ENCODE data around the gene MLNR. TPM values are rescaled to one million over a fixed set of nuclear protein-coding genes. Genes with fewer than 3 reads are reported as not detected.

MLNR gene
- total and polyA plus RNA-seq, 9 of the 15 experiments (the other 6 are each of a cell fraction or from before 2014, with no cell fraction given): not detected

GRCh38 chr13:49208619-49209018 lies 11.5 kb upstream of the MLNR start:
- Histone ChIP-seq H3K79me2 (ENCODE audit: control insufficient read depth, insufficient read depth, low read length) (no peaks in the 10 kb centered on the region), H3K4me2 (ENCODE audit: insufficient read depth, low read length) (no peak overlapping the region), H3K27me3 (ENCODE audit: control insufficient read depth in 2 of 2, insufficient read depth in 2 of 2, low read length in 2 of 2) (no peaks in the 10 kb centered on the region), H3K9ac (ENCODE audit: insufficient read depth in 1 of 2, low read depth in 2 of 2, low read length in 2 of 2) (no peak overlapping the region), H3K9me3 (replicated peaks; ENCODE audit: control insufficient read depth, insufficient read depth, low read depth, low read length) (no peaks in the 10 kb centered on the region), H3K4me1 (replicated peaks in 1 of 2; ENCODE audit: control insufficient read depth in 2 of 2, insufficient read depth in 2 of 2, low read length in 2 of 2) (no peaks in the 10 kb centered on the region; a peak in 1 of 5 replicates), H3K4me3 (no peak overlapping the region), H2AFZ (ENCODE audit: low read depth, low read length) (no peak overlapping the region), H3K9me1 (ENCODE audit: control insufficient read depth, insufficient read depth, low read length) (no peaks in the 10 kb centered on the region), H3K27ac (ENCODE audit: extremely low read depth, low read depth, low read length) (no peak overlapping the region), H4K20me1 (replicated peaks; ENCODE audit: control insufficient read depth, insufficient read depth, low read length) (no peaks in the 10 kb centered on the region), H3K36me3 (ENCODE audit: control insufficient read depth, insufficient read depth, low read length) (peaks cover 17% of the 10 kb centered on the region; the same call in 2 of the 3 replicates)
- WGBS (ENCODE audit: insufficient coverage, low coverage, missing lambda C conversion rate): 98% methylated on average over 4 of the region's 4 CpGs
- ATAC-seq (no peak), DNase-seq (ENCODE audit: extremely low read depth in 1 of 4, low spot score in 3 of 4) (no peak), FAIRE-seq (no peak)
- TF ChIP-seq ZNF263 (CRISPR knock-in tag; IDR thresholded peaks at IDR 0.05; ENCODE audit: borderline replicate concordance) (no peak), ZNF830 (CRISPR knock-in tag; IDR thresholded peaks at IDR 0.05) (no peak), ZNF316 (IDR thresholded peaks at IDR 0.05) (0 out of 2 replicates have a peak, but pooled peaks have one; percentile 10)
- intact Hi-C loops (cut with micrococcal nuclease) (no loop called here), in situ Hi-C loops (cut with MboI) (no loop called here)
- POLR2A ChIA-PET: no interaction called here
- BruUV-seq (replicated peaks): no TSS peak
- CTCF ChIA-PET (ENCODE audit: low intra/inter-chr PET ratio): no interaction called here

- no peak overlapping the region for H3K4me3 ChIP-seq
- no peak overlapping the region for H3K4me2 ChIP-seq (ENCODE audit: insufficient read depth, low read length)
- intact Hi-C loops (cut with micrococcal nuclease): no loop called here
- BruUV-seq (replicated peaks): no TSS peak
- no peak for ATAC-seq
- H4K20me1 ChIP-seq (replicated peaks; ENCODE audit: control insufficient read depth, insufficient read depth, low read length): no peaks in the 10 kb centered on the region
- H2AFZ ChIP-seq (ENCODE audit: low read depth, low read length): no peak overlapping the region
- no peak overlapping the region for H3K27ac ChIP-seq (ENCODE audit: extremely low read depth, low read depth, low read length)
- peaks cover 0 to 3% of the 10 kb centered on the region in 2 experiments; a peak in 2 of 5 replicates for H3K4me1 ChIP-seq (replicated peaks in 1 of 2; ENCODE audit: control insufficient read depth in 2 of 2, insufficient read depth in 2 of 2, low read length in 2 of 2)
- H3K79me2 ChIP-seq (ENCODE audit: control insufficient read depth, insufficient read depth, low read length): no peaks in the 10 kb centered on the region
- no peak for DNase-seq (ENCODE audit: extremely low read depth in 1 of 4, low spot score in 3 of 4)
- ChIA-PET POLR2A (interaction anchor here (0.8 kb wide), 2 partner anchors 20 to 48 kb away, joined by 4 read pairs; no protein-coding TSS in a partner anchor), CTCF (ENCODE audit: low intra/inter-chr PET ratio) (no interaction called here)
- in situ Hi-C loops (cut with MboI): no loop called here
- no peaks in the 10 kb centered on the region for H3K27me3 ChIP-seq (ENCODE audit: control insufficient read depth in 2 of 2, insufficient read depth in 2 of 2, low read length in 2 of 2)
- H3K9ac ChIP-seq (ENCODE audit: insufficient read depth in 1 of 2, low read depth in 2 of 2, low read length in 2 of 2): no peak overlapping the region
- WGBS (ENCODE audit: insufficient coverage, low coverage, missing lambda C conversion rate): 71% methylated on average over 1 of the region's 1 CpG
- H3K9me3 ChIP-seq (replicated peaks; ENCODE audit: control insufficient read depth, insufficient read depth, low read depth, low read length): no peaks in the 10 kb centered on the region
- no peaks in the 10 kb centered on the region for H3K9me1 ChIP-seq (ENCODE audit: control insufficient read depth, insufficient read depth, low read length)
- no peak for FAIRE-seq
- H3K36me3 ChIP-seq (ENCODE audit: control insufficient read depth, insufficient read depth, low read length): peaks cover 9% of the 10 kb centered on the region; the same call in 2 of the 3 replicates
- TF ChIP-seq ZNF589 (CRISPR knock-in tag; IDR thresholded peaks at IDR 0.05; ENCODE audit: low read depth): no peak
- no peak for TF ChIP-seq NR3C1 (CRISPR knock-in tag; IDR thresholded peaks at IDR 0.05)
- no peak for TF ChIP-seq PHTF2 (CRISPR knock-in tag; IDR thresholded peaks at IDR 0.05)
- no peak for TF ChIP-seq NR2C1 (IDR thresholded peaks at IDR 0.05)
- no peak for TF ChIP-seq NR2C1 (tag; IDR thresholded peaks at IDR 0.05)
- TF ChIP-seq SNRNP70 (optimal IDR thresholded peaks at IDR 0.05; ENCODE audit: low read depth, low read length): no peak
- TF ChIP-seq PTBP1 (IDR thresholded peaks at IDR 0.05; ENCODE audit: low read depth, low read length): no peak
- TF ChIP-seq E2F1 (CRISPR knock-in tag; IDR thresholded peaks at IDR 0.05): no peak
These were observed 10.0 kb upstream of the MLNR start for GRCh38 chr13:49210114-49210513.
